Measurements from ENCODE around the gene STRA8.

DNA sequence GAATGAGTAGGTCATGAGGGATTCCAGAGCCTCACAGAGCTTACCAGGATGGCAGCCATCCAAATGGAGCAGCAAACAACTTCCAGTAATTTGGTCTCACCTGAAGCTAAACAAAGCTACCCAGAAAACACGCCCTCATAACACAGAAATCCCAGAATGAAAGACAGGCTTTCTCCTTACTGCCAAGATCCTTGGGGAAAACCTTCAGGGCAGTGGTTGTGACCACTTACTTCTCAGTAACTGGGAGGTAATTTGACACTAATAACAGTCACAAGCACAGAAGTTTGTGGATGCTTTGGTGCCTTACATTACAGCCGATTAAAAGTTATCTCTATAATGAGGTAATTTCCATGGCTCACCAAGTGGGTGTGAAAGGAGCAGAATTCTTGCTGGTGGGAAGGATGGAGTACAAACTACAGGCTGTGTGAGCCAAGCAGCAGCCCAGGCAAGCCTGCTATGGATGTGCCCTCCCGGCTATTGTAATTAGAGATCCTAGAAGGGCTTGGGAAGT is 32.8 kb upstream of the STRA8 start:
- TF ChIP-seq, protein P1, sequence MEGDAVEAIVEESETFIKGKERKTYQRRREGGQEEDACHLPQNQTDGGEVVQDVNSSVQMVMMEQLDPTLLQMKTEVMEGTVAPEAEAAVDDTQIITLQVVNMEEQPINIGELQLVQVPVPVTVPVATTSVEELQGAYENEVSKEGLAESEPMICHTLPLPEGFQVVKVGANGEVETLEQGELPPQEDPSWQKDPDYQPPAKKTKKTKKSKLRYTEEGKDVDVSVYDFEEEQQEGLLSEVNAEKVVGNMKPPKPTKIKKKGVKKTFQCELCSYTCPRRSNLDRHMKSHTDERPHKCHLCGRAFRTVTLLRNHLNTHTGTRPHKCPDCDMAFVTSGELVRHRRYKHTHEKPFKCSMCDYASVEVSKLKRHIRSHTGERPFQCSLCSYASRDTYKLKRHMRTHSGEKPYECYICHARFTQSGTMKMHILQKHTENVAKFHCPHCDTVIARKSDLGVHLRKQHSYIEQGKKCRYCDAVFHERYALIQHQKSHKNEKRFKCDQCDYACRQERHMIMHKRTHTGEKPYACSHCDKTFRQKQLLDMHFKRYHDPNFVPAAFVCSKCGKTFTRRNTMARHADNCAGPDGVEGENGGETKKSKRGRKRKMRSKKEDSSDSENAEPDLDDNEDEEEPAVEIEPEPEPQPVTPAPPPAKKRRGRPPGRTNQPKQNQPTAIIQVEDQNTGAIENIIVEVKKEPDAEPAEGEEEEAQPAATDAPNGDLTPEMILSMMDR (optimal IDR thresholded peaks at IDR 0.05 in 1 of 3, IDR thresholded peaks at IDR 0.05 in 1 of 3, conservative IDR thresholded peaks at IDR 0.05 in 1 of 3; ENCODE audit: extremely low read depth in 1 of 3, insufficient read depth in 2 of 3, low read length in 3 of 3) = no peak
- no peak for TF ChIP-seq EZH2 (IDR thresholded peaks at IDR 0.05; ENCODE audit: low read length)
